Muscle layer of colon (tissue), 2 donors: ENCODE results near the gene PLA2G5.

Experiments used
- H3K27ac ChIP-seq: one replicate; pipeline ENCODE4 v1.7.0; 2013; ENCODE audit warnings: low read depth, mild to moderate bottlenecking, low read length, moderate library complexity
- H3K27me3 ChIP-seq, 2 donors: one replicate each; pipeline ENCODE4 v1.7.0; 2013; ENCODE audit warnings: low read length in 2 of 2, mild to moderate bottlenecking in 2 of 2; ENCODE audit not compliant: insufficient read depth in 2 of 2, control insufficient read depth in 1 of 2
- H3K36me3 ChIP-seq: one replicate; pipeline ENCODE4 v1.7.0; 2013; ENCODE audit warnings: mild to moderate bottlenecking, low read length; ENCODE audit not compliant: insufficient read depth
- H3K4me1 ChIP-seq: one replicate; pipeline ENCODE4 v1.7.0; 2013; ENCODE audit warnings: mild to moderate bottlenecking, low read length; ENCODE audit not compliant: insufficient read depth
- H3K4me3 ChIP-seq, 2 donors: one replicate each; pipeline ENCODE4 v1.7.0; 2013; ENCODE audit warnings: low read length in 2 of 2, low read depth in 1 of 2, mild to moderate bottlenecking in 1 of 2, moderate library complexity in 1 of 2
- H3K9ac ChIP-seq: one replicate; pipeline ENCODE4 v1.7.0; 2013; ENCODE audit warnings: low read length
- H3K9me3 ChIP-seq: one replicate; pipeline ENCODE4 v1.7.0; 2013; ENCODE audit warnings: mild to moderate bottlenecking, low read length
- donor health status: abdominal sarcoma.
- donor health status: Adenocarcinoma of cecum.

PLA2G5 gene

DNA sequence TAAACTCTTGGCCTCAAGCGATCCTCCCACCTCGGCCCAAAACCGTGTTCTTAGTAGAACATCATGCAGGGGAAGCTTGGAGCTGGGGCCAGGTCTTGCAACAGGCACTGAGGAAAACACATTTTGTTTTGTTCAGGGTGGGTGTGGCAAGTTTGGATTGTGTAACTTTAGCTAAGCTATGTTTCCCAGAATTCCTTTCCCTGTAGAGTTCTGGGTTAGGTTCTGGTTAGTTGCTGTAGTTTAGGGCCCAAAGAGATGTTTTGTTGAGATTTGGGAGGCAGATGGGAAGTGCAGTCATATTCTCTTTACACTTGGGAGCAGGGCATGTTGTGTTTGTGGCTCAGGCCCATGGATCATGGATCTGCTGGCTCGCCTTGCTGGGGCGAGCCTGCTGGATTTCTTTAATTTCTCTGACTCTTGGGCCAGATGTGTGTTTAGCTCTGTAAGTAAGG, 24.0 kb downstream of the PLA2G5 start:
- H3K36me3 ChIP-seq, result peaks cover 3% of the 10 kb centered on the region
- no peak overlapping the region for H3K27ac ChIP-seq
- no peaks in the 10 kb centered on the region for H3K27me3 ChIP-seq
- H3K4me3 ChIP-seq, result no peak overlapping the region
- no peaks in the 10 kb centered on the region for H3K9me3 ChIP-seq
- no peak overlapping the region for H3K9ac ChIP-seq
- H3K4me1 ChIP-seq, result peaks cover 3% of the 10 kb centered on the region

DNA sequence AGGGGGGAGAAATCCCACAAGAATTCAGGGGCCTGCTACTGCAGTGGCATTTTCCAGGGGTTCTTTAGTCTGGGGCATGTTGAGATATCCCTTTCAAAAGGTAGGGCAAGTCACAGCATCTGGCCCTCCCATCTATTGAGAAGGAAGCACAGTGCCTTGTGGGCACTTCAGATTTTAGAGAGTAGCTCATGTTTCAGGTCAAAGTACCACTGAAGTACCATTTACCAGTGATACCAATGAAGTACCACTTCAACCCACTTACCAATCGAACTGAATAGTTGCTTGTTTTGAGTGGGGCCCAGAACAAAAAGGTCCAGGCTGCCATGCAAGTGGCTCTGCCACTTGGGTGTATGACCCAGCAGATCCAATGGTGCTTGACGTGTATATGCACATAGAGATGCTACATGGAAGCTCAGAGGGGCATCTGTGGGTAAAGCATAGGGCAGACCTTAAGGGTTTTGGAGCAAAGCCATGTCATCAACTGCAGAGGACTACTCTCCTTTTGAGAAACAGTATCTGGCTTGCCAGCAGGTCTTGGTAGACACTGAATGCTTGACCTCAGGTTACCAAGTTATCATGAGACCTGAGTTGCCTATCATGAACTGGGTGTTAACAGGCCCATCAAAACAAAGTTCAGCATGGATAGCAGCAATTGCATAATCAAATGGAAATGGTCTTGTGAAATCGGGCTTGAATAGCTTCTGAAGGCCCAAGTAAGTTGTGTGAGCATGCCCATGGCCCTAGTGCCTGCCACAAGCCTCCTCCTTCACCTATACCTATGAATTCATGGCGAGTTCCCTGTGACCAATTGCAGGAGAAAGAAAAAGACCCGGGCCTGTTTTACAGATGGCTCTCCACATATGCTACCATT, 25.8 kb downstream of the PLA2G5 start:
- no peaks in the 10 kb centered on the region for H3K27me3 ChIP-seq
- no peak overlapping the region for H3K9ac ChIP-seq
- peaks cover 1% of the 10 kb centered on the region for H3K36me3 ChIP-seq
- H3K4me1 ChIP-seq, result peaks cover 3% of the 10 kb centered on the region
- no peak overlapping the region for H3K27ac ChIP-seq
- no peak overlapping the region for H3K4me3 ChIP-seq
- no peaks in the 10 kb centered on the region for H3K9me3 ChIP-seq

GRCh38 chr1:20096840-20097447, 26.9 kb downstream of the PLA2G5 start:
- Histone ChIP-seq H3K4me3 (no peak overlapping the region), H3K27me3 (no peaks in the 10 kb centered on the region), H3K9me3 (no peaks in the 10 kb centered on the region), H3K27ac (no peak overlapping the region), H3K9ac (no peak overlapping the region), H3K4me1 (peaks cover 3% of the 10 kb centered on the region), H3K36me3 (no peaks in the 10 kb centered on the region)

DNA sequence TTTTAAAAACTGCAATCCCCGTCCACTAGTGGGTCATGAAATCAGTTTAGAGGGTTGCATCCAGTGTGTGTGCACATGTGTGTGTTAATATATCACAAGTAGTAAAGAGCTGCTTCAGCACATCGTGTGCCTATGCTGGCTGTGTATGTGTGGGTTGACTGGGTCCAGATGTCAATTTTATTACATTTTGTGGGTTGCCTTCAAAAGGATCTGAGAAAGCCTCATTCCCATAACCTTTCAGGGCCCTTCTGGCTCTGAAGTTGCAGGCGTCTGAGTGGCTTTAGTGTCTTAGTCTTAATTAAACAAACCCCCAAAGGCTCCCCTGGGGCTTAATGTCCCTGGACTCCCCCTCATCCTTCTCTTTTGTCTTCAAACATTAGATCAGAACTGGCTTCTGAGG, 29.5 kb downstream of the PLA2G5 start:
- H3K36me3 ChIP-seq, result no peaks in the 10 kb centered on the region
- no peaks in the 10 kb centered on the region for H3K27me3 ChIP-seq
- H3K9ac ChIP-seq, result no peak overlapping the region
- H3K4me1 ChIP-seq, result peaks cover 3% of the 10 kb centered on the region
- H3K27ac ChIP-seq, result no peak overlapping the region
- no peak overlapping the region for H3K4me3 ChIP-seq
- no peaks in the 10 kb centered on the region for H3K9me3 ChIP-seq

DNA sequence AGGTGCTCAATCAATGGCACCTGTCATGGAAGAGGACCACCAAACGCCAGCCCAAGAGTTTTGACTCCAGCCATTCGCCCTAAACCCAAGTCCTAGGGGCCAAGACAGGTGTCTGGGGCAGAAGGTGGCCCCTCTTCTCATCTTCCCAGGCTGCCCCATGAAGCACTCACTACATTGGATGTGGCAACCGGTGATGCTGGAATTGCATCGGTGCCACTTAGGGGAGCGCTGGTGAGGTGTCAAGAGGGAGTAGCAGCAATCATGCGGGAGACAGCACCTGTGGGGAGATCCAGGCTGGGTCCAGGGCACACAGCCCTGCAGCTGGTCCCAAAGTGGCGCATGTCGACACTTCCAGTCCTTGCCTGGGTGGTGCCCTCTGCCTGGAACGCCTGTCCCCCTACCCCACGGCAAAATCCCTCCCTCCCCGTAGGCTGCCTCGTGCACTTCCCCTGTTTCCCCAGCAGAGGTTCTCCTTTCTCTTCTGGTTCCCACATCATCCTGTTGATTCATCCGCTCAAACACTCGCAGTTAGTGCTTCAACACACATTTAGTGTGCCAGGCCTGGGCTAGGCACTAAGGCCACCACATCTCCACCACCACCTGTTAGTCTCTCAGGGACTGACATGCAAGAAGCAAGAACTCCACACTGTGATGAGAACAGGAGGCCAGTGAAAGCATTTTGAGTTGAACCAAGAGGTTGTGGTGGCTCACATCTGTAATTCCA, 30.8 kb downstream of the PLA2G5 start:
- Histone ChIP-seq H3K4me1 (peaks cover under 1% of the 10 kb centered on the region), H3K9ac (no peak overlapping the region), H3K27ac (no peak overlapping the region), H3K9me3 (no peaks in the 10 kb centered on the region), H3K36me3 (no peaks in the 10 kb centered on the region), H3K27me3 (no peaks in the 10 kb centered on the region), H3K4me3 (no peak overlapping the region)

DNA sequence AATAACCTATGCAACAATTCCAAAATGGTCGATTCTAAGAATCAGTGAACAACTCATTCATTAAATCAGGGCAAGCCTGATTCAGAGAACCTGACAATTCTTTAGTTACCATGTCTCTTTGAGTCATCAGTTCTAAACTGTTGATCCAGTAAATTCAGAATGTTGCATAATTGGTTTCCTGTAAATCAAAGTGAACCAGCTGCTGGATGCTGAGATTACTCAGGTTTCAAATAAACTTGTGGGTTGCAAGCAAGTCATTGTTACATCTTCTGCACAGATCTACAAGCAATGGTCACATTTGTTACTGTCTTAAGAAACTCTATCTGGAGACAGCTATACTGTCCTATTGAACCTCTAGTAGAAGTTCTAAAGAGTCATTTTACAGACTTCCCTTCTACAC, 32.9 kb downstream of the PLA2G5 start:
- H3K4me3 ChIP-seq, result no peak overlapping the region
- H3K9ac ChIP-seq, result no peak overlapping the region
- no peaks in the 10 kb centered on the region for H3K36me3 ChIP-seq
- no peak overlapping the region for H3K27ac ChIP-seq
- no peaks in the 10 kb centered on the region for H3K9me3 ChIP-seq
- H3K4me1 ChIP-seq, result no peaks in the 10 kb centered on the region
- H3K27me3 ChIP-seq, result no peaks in the 10 kb centered on the region

DNA sequence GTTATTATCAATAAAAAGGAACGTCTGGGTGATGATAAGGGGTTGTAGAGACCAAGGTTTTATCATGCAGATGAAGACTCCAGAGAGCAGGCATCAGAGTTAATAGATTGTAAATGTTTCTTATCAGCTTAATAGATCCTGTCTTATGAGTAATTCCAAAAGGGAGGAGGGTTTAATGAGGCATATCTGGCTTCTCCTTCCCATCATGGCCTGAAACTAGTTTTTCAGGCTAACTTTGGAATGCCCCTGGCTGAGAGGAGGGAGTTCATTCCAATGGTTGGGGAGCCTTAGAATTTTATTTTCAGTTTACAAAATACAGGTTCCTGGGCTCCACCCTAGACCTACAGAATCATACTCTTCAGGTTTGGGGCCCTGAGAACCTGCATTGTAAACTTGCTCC, 35.9 kb downstream of the PLA2G5 start:
- Histone ChIP-seq H3K36me3 (no peaks in the 10 kb centered on the region), H3K9ac (no peak overlapping the region), H3K4me1 (no peaks in the 10 kb centered on the region), H3K4me3 (no peak overlapping the region), H3K27me3 (no peaks in the 10 kb centered on the region), H3K9me3 (no peaks in the 10 kb centered on the region), H3K27ac (no peak overlapping the region)

GRCh38 chr1:20107351-20107750, 37.4 kb downstream of the PLA2G5 start:
- Histone ChIP-seq H3K9me3 (no peaks in the 10 kb centered on the region), H3K9ac (no peak overlapping the region), H3K27ac (no peak overlapping the region), H3K27me3 (no peaks in the 10 kb centered on the region), H3K4me1 (no peaks in the 10 kb centered on the region), H3K36me3 (no peaks in the 10 kb centered on the region), H3K4me3 (no peak overlapping the region)

DNA sequence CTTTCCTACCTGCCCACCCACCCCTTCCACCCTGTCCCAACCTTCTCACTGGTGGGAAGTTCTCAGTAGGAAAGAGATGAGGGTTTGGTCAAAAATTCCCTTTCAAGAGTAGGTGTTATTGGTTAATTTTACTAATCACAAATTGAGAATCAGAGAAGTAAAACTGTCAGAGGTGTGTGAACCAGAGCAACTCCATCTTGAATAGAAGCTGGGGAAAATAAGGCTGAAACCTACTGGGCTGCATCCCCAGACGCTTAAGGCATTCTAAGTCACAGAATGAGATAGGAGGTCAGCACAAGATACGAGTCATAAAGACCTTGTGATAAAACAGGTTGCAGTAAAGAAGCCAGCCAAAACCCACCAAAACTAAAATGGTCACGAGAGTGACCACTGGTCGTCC, 37.8 kb downstream of the PLA2G5 start:
- Histone ChIP-seq H3K27me3 (no peaks in the 10 kb centered on the region), H3K36me3 (no peaks in the 10 kb centered on the region), H3K4me1 (no peaks in the 10 kb centered on the region), H3K27ac (no peak overlapping the region), H3K4me3 (no peak overlapping the region), H3K9me3 (no peaks in the 10 kb centered on the region), H3K9ac (no peak overlapping the region)

DNA sequence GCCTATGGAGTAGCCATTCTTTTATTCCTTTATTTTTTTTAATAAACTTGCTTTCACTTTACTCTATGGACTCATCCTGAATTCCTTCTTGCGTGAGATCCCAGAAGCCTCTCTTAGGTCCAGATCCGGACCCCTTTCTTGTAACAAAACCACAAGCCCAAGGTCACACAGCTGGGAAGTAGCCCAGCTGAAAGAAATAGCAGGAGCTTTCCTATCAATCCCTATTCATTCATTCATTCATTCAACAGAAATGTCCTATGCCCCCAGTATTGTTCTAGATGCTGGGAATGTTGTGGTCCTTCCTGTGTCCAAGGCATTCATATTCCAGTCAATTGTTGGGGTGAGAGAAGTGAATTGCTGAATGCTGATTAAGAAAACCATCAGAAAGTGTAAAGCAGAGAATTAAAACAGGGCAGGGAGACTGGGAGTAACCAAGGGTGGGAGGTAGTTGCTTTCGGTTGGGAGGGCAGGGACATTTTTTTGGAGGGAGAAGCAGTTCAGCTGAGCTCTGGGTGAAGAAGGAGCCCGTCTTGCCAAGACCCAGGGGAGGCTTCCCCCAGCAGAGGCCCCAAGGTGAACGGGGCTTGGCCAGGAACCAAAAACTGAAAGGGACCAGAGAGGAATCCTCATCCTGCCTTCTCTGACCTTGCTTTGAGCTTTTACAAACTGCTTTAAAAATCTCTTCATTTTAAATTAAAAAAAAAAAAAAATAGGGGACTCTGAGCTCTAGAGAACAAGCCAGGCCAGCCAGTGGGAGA, 38.6 kb downstream of the PLA2G5 start:
- no peaks in the 10 kb centered on the region for H3K27me3 ChIP-seq
- no peaks in the 10 kb centered on the region for H3K9me3 ChIP-seq
- no peaks in the 10 kb centered on the region for H3K36me3 ChIP-seq
- no peak overlapping the region for H3K4me3 ChIP-seq
- H3K27ac ChIP-seq, result no peak overlapping the region
- H3K4me1 ChIP-seq, result no peaks in the 10 kb centered on the region
- no peak overlapping the region for H3K9ac ChIP-seq

DNA sequence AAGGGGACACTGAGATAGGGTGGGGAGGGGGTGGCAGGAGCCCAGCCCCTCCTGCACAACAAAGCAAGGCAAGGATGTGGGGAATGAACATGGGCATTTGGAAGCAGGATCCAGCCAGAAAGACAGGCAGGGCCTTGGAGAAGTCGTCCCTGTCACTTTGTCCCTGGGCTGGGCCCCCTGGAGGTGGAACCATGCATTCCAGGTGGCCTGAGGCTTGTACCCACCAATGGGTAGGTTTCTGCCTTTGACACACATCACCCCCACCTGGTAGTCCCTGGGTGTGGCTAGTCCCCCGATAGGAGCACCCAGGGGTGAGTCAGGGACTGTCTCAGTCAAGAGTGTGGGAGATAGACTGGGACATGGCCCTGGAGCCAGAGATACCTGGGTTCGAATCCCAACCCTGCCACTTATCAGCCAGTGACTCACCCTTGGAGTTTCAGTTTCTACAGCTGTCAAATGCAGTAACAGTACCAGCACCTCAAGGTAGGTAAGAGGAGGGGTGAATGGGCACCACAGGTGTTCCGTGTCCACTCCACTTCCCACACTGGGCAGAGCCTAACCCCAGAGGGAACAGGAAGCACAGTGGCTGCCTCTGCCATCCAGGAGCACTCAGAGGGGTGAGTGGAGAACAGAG, 39.3 kb downstream of the PLA2G5 start:
- Histone ChIP-seq H3K4me3 (no peak overlapping the region), H3K27ac (no peak overlapping the region), H3K9ac (no peak overlapping the region), H3K9me3 (no peaks in the 10 kb centered on the region), H3K4me1 (no peaks in the 10 kb centered on the region), H3K36me3 (no peaks in the 10 kb centered on the region), H3K27me3 (no peaks in the 10 kb centered on the region)
